GM12878 (cell line): ENCODE data around the gene TBC1D1. TPM values are rescaled to one million over a fixed set of nuclear protein-coding genes. Genes with fewer than 3 reads are reported as not detected.

Source experiments
- ATAC-seq: fragments of 200-7000 bp; cut with Tn5 transposase; 3 replicates; pipeline ENCODE4 v1.9.1; 2020; ENCODE audit warnings: mild to moderate bottlenecking, moderate library complexity
- BruUV-seq: library from RNA; stranded (reverse); fragments of 400-500 nt; replicated peaks from 2 replicates; lab custom pipeline; 2021; lab: Mats Ljungman, UMichigan
- CTCF ChIA-PET: fragments of 300-600 bp; sonication (Branson Sonifier 250); formaldehyde crosslinking; extraction: SDS; loops from one replicate; lab custom pipeline; 2021; ENCODE audit warnings: inconsistent platforms; lab: Yijun Ruan, JAX
- POLR2A ChIA-PET: fragments of 350-600 bp; formaldehyde crosslinking; extraction: SDS; loops from one replicate; lab custom pipeline; 2021; ENCODE audit warnings: inconsistent platforms; lab: Charles Lee
- RAD21 ChIA-PET: fragments of 300-600 bp; sonication (Branson Sonifier 250); formaldehyde crosslinking; loops from one replicate; lab custom pipeline; 2023; ENCODE audit warnings: antibody characterized with exemption; ENCODE audit not compliant: unreplicated experiment; lab: Charles Lee
- SMC1A ChIA-PET: fragments of 300-600 bp; sonication (Branson Sonifier 250); formaldehyde crosslinking; loops from one replicate; lab custom pipeline; 2023; ENCODE audit not compliant: unreplicated experiment, uncharacterized antibody; lab: Charles Lee
- DNase-seq: peaks from one replicate; pipeline ENCODE4 v3.0.0-alpha.2; 2011; ENCODE audit warnings: low read depth, low spot score
- FAIRE-seq: peaks from 3 replicates; lab custom pipeline; 2011; peaks lifted over from hg19 to GRCh38; lab: Jason Lieb, UNC
- H2AFZ ChIP-seq: 2 replicates; pipeline ENCODE4 v1.6.0; 2011; ENCODE audit warnings: low read depth, low read length, control low read depth; ENCODE audit not compliant: control insufficient read depth
- H3K27ac ChIP-seq: 2 replicates; pipeline ENCODE4 v1.5.1; 2011; ENCODE audit warnings: control low read depth; ENCODE audit not compliant: control insufficient read depth, insufficient read depth
- H3K27me3 ChIP-seq, 2 experiments: replicated peaks in 1 of 2; 2 replicates each; pipeline versions ENCODE4 v1.6.0 to v1.6.1; 2011; ENCODE audit warnings: low read length in 1 of 2; ENCODE audit not compliant: control insufficient read depth in 2 of 2, insufficient read depth in 2 of 2
- H3K36me3 ChIP-seq, 2 experiments: 2 replicates each; pipeline ENCODE4 v1.5.1; 2011; ENCODE audit warnings: low read length in 1 of 2; ENCODE audit not compliant: control insufficient read depth in 2 of 2, insufficient read depth in 2 of 2
- H3K4me1 ChIP-seq: 2 replicates; pipeline ENCODE4 v1.6.1; 2011; ENCODE audit warnings: mild to moderate bottlenecking, low read length, moderate library complexity, mixed read lengths; ENCODE audit not compliant: control insufficient read depth, insufficient read depth
- H3K4me2 ChIP-seq: 2 replicates; pipeline ENCODE4 v1.6.0; 2011; ENCODE audit warnings: control low read depth; ENCODE audit not compliant: control insufficient read depth, insufficient read depth
- H3K4me3 ChIP-seq: fragments of 200-600 bp; sonication (generic); 2 replicates; pipeline ENCODE4 v1.5.1; 2016
- H3K79me2 ChIP-seq: 2 replicates; pipeline ENCODE4 v1.6.0; 2011; ENCODE audit warnings: low read length; ENCODE audit not compliant: control insufficient read depth, insufficient read depth
- H3K9ac ChIP-seq: 2 replicates; pipeline ENCODE4 v1.8.0; 2011; ENCODE audit warnings: low read length, control low read depth, mixed read lengths; ENCODE audit not compliant: control insufficient read depth, insufficient read depth
- H3K9me3 ChIP-seq: replicated peaks from 3 replicates; pipeline ENCODE4 v1.5.1; 2011; ENCODE audit warnings: mild to moderate bottlenecking, low read length; ENCODE audit not compliant: control insufficient read depth, insufficient read depth
- H4K20me1 ChIP-seq: 2 replicates; pipeline ENCODE4 v1.6.0; 2011; ENCODE audit not compliant: control insufficient read depth, insufficient read depth
- BHLHE40 ChIP-seq, 2 experiments: fragments of 450-650 bp in 1 of 2; IDR thresholded peaks; 2 replicates each; pipeline ENCODE4 v1.6.1; 2011 to 2017; ENCODE audit warnings: low read depth in 2 of 2, borderline replicate concordance in 1 of 2, improper control_type of control experiment in 1 of 2, low read length in 1 of 2, mild to moderate bottlenecking in 1 of 2
- FOS ChIP-seq: IDR thresholded peaks from 3 replicates; pipeline ENCODE4 v1.6.1; 2011; ENCODE audit warnings: borderline replicate concordance; ENCODE audit not compliant: insufficient read length; ENCODE audit errors: extremely low read depth
- NRF1 ChIP-seq: conservative IDR thresholded peaks from 2 replicates; pipeline ENCODE4 v1.6.1; 2011; ENCODE audit warnings: mild to moderate bottlenecking, low read depth, low read length, improper control_type of control experiment
- PML ChIP-seq: IDR thresholded peaks from 2 replicates; pipeline ENCODE4 v1.6.1; 2012; ENCODE audit warnings: low read length, inconsistent platforms
- POLR2A ChIP-seq: IDR thresholded peaks from 2 replicates; pipeline ENCODE4 v1.6.1; 2011; ENCODE audit warnings: low read depth, mild to moderate bottlenecking, low read length
- POLR2AphosphoS2 ChIP-seq: IDR thresholded peaks from 2 replicates; pipeline ENCODE4 v1.6.1; 2011; ENCODE audit warnings: low read depth, mild to moderate bottlenecking, low read length, improper control_type of control experiment, moderate library complexity
- SMAD1 ChIP-seq: fragments of 450-650 bp; IDR thresholded peaks from 2 replicates; pipeline ENCODE4 v1.6.1; 2018; ENCODE audit warnings: mild to moderate bottlenecking, low read depth; ENCODE audit not compliant: partially characterized antibody
- ZBED1 ChIP-seq: IDR thresholded peaks from 2 replicates; pipeline ENCODE4 v1.6.1; 2016; ENCODE audit warnings: borderline replicate concordance
- WGBS: methylation state at CpG from one replicate; pipeline ENCODE4 v1.1.6; 2016; ENCODE audit warnings: low lambda C conversion rate; ENCODE audit not compliant: insufficient replicate concordance, insufficient coverage; ENCODE audit errors: missing lambda C conversion rate; 5-methylcytosine and 5-hydroxymethylcytosine counted together
- in situ Hi-C: fragments of 300-500 bp; cut with MboI; formaldehyde crosslinking; loops from 9 replicates; pipeline ENCODE4 v1.14.3; 2018; ENCODE audit warnings: mixed read lengths
- intact Hi-C: fragments of 100-400 bp; cut with micrococcal nuclease; formaldehyde crosslinking; loops from one replicate; pipeline ENCODE4 v1.14.2; 2022; ENCODE audit not compliant: unreplicated experiment
- polyA plus RNA-seq, 11 experiments: library from polyadenylated mRNA; depleted of rRNA in 4 of 11; unstranded in 6 of 11; stranded (reverse) in 5 of 11; fragments of >200 nt; fragmentation: Nextera tagmentation in 4 of 11; fragmentation: Illumina TruSeq in 1 of 11; extraction: Ambion mirVana in 4 of 11; extraction: Trizol in 1 of 11; gene quantifications; 1 replicate in 1 of 11; 2 replicates in 10 of 11; pipeline versions ENCODE4 v1.2.1 to v1.2.3, GENCODE V29; 2011 to 2016; ENCODE audit warnings: inconsistent platforms in 2 of 11, missing spikeins in 2 of 11, low read depth in 1 of 11
- total RNA-seq, 4 experiments: library from RNA; depleted of rRNA in 3 of 4; stranded (reverse); fragments of >200 nt in 3 of 4; fragmentation: Illumina TruSeq in 1 of 4; extraction: Trizol in 1 of 4; gene quantifications; 2 replicates each; pipeline versions ENCODE4 v1.2.1 to v1.2.3, GENCODE V29; 2013 to 2021

Gene TBC1D1
- total and polyA plus RNA-seq, 10 of the 15 experiments (the other 5 are each of a cell fraction or from before 2014, with no cell fraction given), result 5.3 to 102 (median 57.8) TPM

DNA sequence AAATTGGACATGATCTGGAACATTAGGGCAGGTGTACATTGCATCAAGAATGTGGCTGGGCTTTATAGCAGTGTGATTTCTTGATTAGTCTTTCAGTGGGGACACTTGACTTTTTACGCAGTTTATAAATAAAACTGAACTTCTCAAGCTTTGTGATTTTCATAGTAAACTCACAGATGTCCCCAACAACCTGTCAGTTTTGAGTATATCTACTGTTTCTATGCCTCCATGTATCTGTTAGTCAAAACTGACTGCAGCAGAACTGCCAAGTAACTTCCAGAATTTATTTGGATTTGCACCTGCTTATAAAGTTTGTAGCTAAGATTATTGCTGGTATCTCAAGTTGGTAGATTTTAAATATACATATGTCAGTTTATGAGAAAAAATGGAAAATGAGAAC lies 89.4 kb downstream of the TBC1D1 start:
- H4K20me1 ChIP-seq, result peaks cover 4% of the 10 kb centered on the region; the same call in 1 of the 2 replicates
- BruUV-seq, result no TSS peak
- RAD21 ChIA-PET, result interaction anchor here (0.9 to 3.4 kb wide), 3 partner anchors 16 to 176 kb away, joined by 3 to 29 read pairs (median 15); partner anchors contain the start of gene TBC1D1
- intact Hi-C loops, result no loop called here
- TF ChIP-seq FOS, result no peak
- TF ChIP-seq NRF1, result no peak
- TF ChIP-seq SMAD1, result no peak
- no peak for TF ChIP-seq PML
- no peak for TF ChIP-seq POLR2A
- no peak for TF ChIP-seq BHLHE40 (IDR thresholded peaks at IDR 0.05; ENCODE audit: borderline replicate concordance in 1 of 2, low read depth in 2 of 2, low read length in 1 of 2)
- no peak for TF ChIP-seq POLR2AphosphoS2
- TF ChIP-seq ZBED1, result no peak
- TF ChIP-seq, all 136 proteins: peak for 0
- no peaks in the 10 kb centered on the region for H3K27me3 ChIP-seq
- POLR2A ChIA-PET, result interaction anchor here (1.4 kb wide), 1 partner anchor 149 kb away, joined by 3 read pairs; no protein-coding TSS in a partner anchor
- in situ Hi-C loops, result no loop called here
- H3K36me3 ChIP-seq, result no peaks in the 10 kb centered on the region
- H3K4me3 ChIP-seq, result no peak overlapping the region
- peaks cover 21% of the 10 kb centered on the region for H3K79me2 ChIP-seq
- H3K4me1 ChIP-seq, result peaks cover 21% of the 10 kb centered on the region
- FAIRE-seq (no peak), ATAC-seq (no peak), DNase-seq (no peak)
- CTCF ChIA-PET, result interaction anchor here (1.1 to 5.6 kb wide), 6 partner anchors 10 to 173 kb away, joined by 3 to 69 read pairs (median 8); no protein-coding TSS in a partner anchor
- no peaks in the 10 kb centered on the region for H3K9me3 ChIP-seq
- no peak overlapping the region for H3K4me2 ChIP-seq
- 73% methylated on average over 1 of the region's 1 CpG for WGBS
- no peak overlapping the region for H3K9ac ChIP-seq
- H2AFZ ChIP-seq, result no peak overlapping the region
- SMC1A ChIA-PET, result interaction anchor here (0.7 to 2.9 kb wide), 5 partner anchors 78 to 386 kb away, joined by 3 to 7 read pairs (median 4); no protein-coding TSS in a partner anchor
- H3K27ac ChIP-seq, result no peak overlapping the region
